GM20431 (cell line): ENCODE results near the gene CRLF1.

Experiments used
- in situ Hi-C: fragments of 300-500 bp; cut with MseI, MboI; formaldehyde crosslinking; loops from one replicate; pipeline ENCODE4 v1.15.0; 2020; ENCODE audit warnings: low sequenced_read_pairs; ENCODE audit not compliant: unreplicated experiment

The CRLF1 gene

GRCh38 chr19:18606281-18607225 is at the start of gene CRLF1:
TSS of gene CRLF1 (minus strand) at chr19:18606799. CDS start at chr19:18606656, 143 bp downstream.
- in situ Hi-C loops: no loop called here

- in situ Hi-C loops: no loop called here
Measured at GRCh38 chr19:18655173-18655844, 48.7 kb upstream of the CRLF1 start.

GRCh38 chr19:18654469-18654868 is 47.9 kb upstream of the CRLF1 start:
- in situ Hi-C loops: no loop called here

- in situ Hi-C loops: no loop called here
Measured at GRCh38 chr19:18653853-18654252, 47.3 kb upstream of the CRLF1 start.

- in situ Hi-C loops: no loop called here
Measured at GRCh38 chr19:18651733-18652132, 45.1 kb upstream of the CRLF1 start.

GRCh38 chr19:18651300-18651699 is 44.7 kb upstream of the CRLF1 start:
- in situ Hi-C loops: no loop called here

GRCh38 chr19:18650468-18651041 is 44.0 kb upstream of the CRLF1 start:
- in situ Hi-C loops: no loop called here

GRCh38 chr19:18650021-18650390 is 43.4 kb upstream of the CRLF1 start:
- in situ Hi-C loops: no loop called here

GRCh38 chr19:18649371-18650020 is 42.9 kb upstream of the CRLF1 start:
- in situ Hi-C loops: no loop called here

- in situ Hi-C loops: no loop called here
Measured at GRCh38 chr19:18648973-18649315, 42.3 kb upstream of the CRLF1 start.

GRCh38 chr19:18647807-18648206 is 41.2 kb upstream of the CRLF1 start:
- in situ Hi-C loops: no loop called here

- in situ Hi-C loops: no loop called here
Measured at GRCh38 chr19:18647371-18647767, 40.8 kb upstream of the CRLF1 start.

GRCh38 chr19:18646535-18647370 is 40.2 kb upstream of the CRLF1 start:
- in situ Hi-C loops: no loop called here

GRCh38 chr19:18645035-18645511 is 38.5 kb upstream of the CRLF1 start:
- in situ Hi-C loops: no loop called here

- in situ Hi-C loops: no loop called here
Measured at GRCh38 chr19:18644196-18645034, 37.8 kb upstream of the CRLF1 start.

- in situ Hi-C loops: no loop called here
Measured at GRCh38 chr19:18639706-18640243, 33.2 kb upstream of the CRLF1 start.

- in situ Hi-C loops: no loop called here
Measured at GRCh38 chr19:18637673-18638630, 31.4 kb upstream of the CRLF1 start.
